ENCODE measurements around the gene TRPC4AP.

GRCh38 chr20:34983995-34984735 lies 108.4 kb downstream of the TRPC4AP start:
- TF ChIP-seq, protein P1, sequence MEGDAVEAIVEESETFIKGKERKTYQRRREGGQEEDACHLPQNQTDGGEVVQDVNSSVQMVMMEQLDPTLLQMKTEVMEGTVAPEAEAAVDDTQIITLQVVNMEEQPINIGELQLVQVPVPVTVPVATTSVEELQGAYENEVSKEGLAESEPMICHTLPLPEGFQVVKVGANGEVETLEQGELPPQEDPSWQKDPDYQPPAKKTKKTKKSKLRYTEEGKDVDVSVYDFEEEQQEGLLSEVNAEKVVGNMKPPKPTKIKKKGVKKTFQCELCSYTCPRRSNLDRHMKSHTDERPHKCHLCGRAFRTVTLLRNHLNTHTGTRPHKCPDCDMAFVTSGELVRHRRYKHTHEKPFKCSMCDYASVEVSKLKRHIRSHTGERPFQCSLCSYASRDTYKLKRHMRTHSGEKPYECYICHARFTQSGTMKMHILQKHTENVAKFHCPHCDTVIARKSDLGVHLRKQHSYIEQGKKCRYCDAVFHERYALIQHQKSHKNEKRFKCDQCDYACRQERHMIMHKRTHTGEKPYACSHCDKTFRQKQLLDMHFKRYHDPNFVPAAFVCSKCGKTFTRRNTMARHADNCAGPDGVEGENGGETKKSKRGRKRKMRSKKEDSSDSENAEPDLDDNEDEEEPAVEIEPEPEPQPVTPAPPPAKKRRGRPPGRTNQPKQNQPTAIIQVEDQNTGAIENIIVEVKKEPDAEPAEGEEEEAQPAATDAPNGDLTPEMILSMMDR (IDR thresholded peaks at IDR 0.05), result no peak
- TF ChIP-seq POLR2A (IDR thresholded peaks at IDR 0.05) (no peak), POLR2AphosphoS5 (IDR thresholded peaks at IDR 0.05) (no peak), EP300 (IDR thresholded peaks at IDR 0.05) (no peak)

Data from upper lobe of left lung (tissue), 4 donors.